CD4-positive, alpha-beta T cell treated with Interleukin-12 subunit alpha and Interleukin-12 subunit beta, for 1 hour (primary cell): ENCODE results near the gene BCAS4.
"Not testable (repeated sequence)": the region's sequence is repeated elsewhere in the genome, so short reads cannot be mapped to it uniquely, and the experiment has no call there.

Experiments used
- DNase-seq: peaks from one replicate; pipeline ENCODE4 v3.0.0-alpha.2; 2020

BCAS4 gene

GRCh38 chr20:50794846-50795634, at the start of gene BCAS4:
BCAS4 (plus strand) TSS chr20:50795061; CDS start chr20:50795084, 23 bp downstream.
- DNase-seq = peak; percentile 91

GRCh38 chr20:50745634-50746137, 49.2 kb upstream of the BCAS4 start:
- no peak for DNase-seq

- no peak for DNase-seq
Measured at GRCh38 chr20:50746138-50746940, 48.5 kb upstream of the BCAS4 start.

GRCh38 chr20:50747275-50747674, 47.6 kb upstream of the BCAS4 start:
- DNase-seq = no peak

DNA sequence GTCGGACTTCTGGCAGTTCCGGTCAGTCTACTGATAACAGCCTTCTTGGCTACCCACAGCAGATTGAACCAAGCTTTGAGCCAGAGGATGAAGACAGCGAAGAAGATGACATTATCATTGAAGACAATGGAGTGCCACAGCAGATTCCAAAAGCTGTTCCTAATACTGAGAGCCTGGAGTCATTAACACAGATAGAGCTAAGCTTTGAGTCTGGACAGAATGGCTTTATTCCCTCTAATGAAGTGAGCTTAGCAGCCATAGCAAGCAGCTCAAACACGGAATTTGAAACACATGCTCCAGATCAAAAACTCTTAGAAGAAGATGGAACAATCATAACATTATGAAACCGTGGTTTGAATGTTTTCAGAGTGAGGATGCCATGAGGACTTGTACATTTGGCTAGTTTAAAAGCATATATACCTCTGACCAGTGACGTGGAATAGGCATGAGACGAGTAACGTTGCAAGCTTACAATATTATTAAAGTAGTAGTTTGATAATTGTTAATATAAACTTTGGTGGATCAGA, 44.7 kb upstream of the BCAS4 start:
- DNase-seq = no peak

DNA sequence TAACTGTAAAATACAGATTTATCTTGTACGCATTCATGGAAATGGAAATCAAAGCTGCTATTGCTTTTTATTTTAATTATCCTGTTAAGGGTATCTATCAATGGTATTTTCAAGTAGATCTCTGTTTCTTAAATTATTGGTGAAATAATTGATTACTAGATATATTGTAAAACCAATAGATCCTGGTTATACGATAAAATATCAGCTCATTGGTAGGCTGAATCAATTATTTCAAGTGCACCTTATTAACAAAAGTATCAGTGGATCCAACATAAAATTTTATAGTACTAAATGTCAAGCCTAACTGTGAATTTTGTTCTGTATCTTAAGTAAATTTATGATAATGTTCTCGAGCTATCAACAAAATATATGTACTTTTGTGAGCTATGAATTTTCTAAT, 41.7 kb upstream of the BCAS4 start:
- no peak for DNase-seq

DNA sequence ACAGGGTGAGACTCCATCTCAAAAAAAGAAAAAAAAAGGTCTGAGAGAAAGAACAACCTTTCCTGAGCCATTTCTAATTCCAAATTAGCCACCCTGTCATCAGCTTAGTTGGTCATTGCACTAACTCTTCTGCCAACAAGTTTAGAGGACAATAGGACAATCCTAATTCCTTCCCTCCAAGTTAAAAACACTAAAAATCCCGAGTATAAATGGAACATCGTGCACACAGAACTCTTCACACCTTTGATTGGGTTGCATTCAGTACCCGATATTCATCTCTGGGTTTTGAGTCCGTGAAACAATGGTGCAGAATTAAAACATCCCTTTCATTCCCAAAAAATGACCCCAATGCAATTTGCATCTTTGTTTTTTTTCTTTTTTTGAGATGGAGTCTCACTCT, 40.4 kb upstream of the BCAS4 start:
- DNase-seq = no peak

DNA sequence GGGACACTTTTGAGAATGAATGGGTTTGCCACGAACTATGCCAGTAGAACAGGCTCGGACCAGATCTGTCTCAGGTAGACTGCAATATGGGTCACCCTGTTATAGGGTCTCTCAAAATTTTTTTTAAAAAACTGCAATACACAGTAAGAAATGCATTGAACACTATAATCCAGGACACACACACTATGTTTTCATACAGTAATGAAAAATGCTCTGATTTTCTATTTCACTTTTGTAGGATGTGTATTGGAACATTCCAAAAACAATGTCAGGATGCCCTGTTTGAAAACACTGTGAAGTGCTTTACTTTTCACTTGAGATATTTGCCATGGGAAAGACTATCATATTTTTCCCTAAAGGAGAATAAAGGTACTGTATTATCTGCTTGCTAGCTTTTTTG, 38.4 kb upstream of the BCAS4 start:
- DNase-seq = no peak

DNA sequence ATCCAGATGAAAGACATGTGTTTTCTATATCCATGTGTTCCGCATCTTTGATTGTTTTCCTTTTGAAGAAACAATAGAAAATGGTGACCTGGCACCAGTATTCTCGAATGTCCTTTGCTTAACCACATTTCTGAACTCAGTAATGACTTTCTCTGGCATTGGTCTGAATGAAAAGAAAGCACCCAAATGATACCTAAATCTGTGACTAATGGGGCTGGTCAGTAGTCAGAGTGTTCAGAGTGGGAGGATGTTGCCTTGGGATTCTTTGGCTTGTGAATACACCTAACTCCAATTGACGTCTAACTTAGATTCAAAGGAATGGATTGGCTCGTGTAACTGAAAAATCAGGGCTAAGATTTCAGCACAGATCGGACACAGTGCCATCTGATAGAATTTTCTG, 36.4 kb upstream of the BCAS4 start:
- DNase-seq = no peak

DNA sequence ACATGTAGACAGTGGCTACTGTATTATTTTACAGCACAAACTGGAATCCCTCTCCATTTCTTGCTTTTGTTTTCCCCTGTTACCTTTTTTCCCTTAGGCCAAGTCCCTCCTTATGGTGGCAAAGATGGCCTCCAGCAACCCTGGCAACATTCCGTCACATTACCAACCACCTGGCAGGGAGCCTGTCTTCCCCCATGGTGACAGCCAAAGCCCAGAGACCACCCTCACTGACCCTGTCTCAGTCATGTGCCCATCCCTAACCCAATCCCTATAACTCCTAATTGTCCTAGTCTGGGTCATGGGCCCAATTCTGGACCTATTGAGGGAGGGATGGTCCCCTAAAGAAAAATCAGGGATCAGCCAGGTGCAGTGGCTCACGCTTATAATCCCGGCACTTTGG, 35.9 kb upstream of the BCAS4 start:
- no peak for DNase-seq

DNA sequence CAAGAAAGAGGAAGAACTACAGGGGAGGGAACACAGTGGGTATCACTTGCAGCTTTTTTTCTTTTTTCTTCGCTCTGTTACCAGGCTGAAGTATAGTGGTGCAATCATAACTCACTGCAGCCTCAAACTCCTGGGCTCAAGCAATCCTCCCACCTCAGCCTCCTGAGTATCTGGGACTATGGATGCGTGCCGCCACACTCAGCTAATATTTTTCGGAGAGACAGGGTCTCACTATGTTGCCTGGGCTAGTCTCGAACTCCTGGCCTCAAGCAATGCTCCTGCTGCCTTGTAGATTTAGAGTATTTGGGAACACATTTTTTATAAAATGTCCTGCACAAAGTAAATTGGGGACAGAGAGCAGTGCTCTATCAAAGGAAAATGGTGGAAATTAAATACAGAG, 35.2 kb upstream of the BCAS4 start:
- DNase-seq = no peak

GRCh38 chr20:50762045-50762422, 32.8 kb upstream of the BCAS4 start:
- no peak for DNase-seq

DNA sequence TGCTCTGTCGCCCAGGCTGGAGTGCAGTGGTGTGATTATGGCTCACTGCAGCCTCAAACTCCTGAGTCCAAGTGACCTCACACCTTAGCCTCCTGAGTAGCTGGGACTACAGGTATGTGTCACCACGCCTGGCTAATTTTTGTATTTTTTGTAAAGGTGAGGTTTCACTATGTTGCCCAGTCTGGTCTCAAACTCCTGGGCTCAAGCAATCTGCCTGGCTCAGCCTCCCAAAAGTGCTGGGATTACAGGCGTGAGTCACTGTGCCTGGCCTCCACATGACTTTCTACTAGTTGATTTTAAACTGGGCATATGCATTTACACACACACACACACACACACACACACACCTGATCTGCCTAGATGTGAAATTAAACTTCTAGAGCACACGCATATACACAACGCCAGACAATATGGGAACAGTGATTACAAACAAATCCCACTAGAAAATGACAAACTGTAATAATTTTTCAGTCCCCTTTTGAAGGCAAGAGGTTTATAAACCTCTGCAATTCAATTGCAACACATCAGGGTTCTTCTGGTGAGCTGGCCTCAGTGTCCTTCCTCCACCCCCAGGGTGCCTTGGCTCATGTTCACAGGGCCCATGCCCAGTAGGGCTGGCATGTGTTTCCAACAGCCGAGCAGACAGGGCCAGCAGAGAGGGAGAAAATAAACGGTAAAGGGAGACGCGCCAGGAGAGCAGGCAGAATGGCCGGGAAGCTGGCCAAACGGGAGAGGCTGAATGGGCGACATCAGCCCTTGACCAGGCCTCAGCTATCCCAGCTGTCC, 32.2 kb upstream of the BCAS4 start:
- DNase-seq = no peak

DNA sequence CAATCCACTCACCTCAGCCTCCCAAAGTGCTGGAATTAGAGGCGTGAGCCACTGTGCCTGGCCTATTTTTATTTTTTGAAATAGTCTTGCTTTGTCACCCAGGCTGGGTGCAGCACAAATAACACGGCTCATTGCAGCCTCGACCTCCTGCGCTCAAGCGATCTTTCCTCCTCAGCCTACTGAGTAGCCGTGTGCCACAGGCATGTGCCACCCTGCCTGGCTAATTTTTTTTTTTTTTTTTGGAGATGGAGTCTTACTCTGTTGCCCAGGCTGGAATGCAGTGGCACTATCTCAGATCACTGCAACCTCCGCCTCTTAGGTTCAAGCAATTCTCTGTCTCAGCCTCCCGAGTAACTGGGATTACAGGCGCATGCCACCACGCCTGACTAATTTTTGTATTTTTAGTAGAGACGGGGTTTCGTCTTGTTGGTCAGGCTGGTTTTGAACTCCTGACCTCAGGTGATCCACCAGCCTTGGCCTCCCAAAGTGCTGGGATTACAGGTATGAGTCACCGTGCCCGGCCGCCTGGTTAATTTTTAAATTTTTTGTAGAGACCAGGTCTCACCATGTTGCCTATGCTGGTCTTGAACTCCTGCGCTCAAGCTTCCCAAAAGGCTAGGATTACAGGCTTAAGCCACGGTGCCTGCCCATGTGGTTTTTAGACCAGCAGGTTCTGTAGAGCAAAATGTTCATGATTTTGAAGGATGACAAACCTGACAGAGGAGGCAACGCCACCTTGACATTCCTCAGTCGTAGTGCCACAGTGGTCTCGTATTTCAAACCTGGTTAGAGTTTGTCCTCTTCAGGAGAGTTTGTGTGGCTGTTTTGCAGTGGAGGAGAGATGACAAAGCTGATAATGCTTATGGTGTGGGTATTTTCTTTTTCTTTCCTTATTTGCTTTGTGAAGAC, 31.1 kb upstream of the BCAS4 start:
- not testable (repeated sequence) for DNase-seq

- DNase-seq = not testable (repeated sequence)
Measured at GRCh38 chr20:50765251-50765650, 29.6 kb upstream of the BCAS4 start.

GRCh38 chr20:50765674-50766073, 29.2 kb upstream of the BCAS4 start:
- DNase-seq = no peak

DNA sequence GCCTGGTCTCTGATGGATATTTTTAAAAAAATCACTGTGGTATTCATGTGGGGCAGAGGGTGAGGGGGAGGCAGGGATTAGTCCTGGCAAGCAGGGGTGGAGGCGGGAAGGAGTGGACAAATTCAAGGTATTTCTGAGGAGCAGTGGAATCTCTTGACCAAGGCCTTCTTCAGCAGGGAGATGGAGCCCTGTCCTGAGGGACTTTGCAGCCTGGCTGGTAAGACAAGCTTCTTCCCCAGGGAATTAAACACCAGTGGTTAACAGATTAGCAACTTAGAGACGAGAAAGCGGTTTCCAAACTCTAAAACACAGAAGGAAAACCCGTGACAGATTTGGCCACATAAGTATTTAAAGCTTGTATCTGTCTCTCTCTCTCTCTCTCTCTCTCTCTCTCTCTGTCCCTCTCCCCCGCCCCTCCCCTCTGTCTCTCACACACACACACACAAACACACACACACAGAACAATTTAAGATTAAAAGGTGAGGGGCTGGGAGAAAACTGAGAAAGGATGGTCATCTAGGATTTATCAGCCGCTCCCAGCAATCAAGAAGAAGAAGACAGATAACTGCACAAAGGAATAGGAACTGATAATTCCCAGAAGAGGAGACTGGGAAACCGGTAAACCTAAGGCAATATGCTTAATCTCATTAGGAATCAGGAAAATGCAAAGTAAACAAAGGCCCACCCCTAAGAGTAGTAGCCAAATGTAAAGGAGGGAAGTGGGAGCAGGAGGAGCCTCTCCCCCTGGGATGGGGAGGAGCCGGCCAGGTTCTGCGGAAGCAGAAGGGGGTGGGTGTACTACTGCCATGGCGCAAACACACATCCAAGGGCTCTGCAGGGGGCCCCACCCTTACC, 27.7 kb upstream of the BCAS4 start:
- DNase-seq = not testable (repeated sequence)

- DNase-seq = not testable (repeated sequence)
Measured at GRCh38 chr20:50768991-50769390, 25.9 kb upstream of the BCAS4 start.

DNA sequence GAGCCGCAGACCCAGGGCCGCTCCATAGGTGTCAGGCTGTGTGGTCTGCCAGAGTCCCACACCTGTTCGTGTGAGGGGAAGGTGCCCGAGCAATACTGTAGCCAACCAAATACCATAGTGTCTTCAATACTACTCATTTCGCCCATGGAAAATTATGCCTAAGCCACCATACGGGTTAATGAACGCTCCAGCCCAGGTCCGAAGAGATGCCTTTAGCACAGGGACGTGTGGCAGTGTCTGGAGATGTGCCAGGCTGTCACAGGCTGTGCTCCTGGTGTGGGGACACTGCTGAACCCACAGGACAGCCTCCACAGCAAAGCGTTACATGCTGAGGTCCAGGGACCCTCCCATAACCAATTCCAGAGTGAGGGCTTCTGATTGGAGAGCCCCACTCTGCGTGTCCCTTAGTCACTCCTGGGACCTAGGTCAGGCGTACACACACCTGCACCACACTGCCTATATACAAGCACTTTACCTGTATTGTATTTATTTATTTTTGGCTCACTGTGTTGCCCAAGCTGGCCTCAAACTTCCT, 25.2 kb upstream of the BCAS4 start:
- not testable (repeated sequence) for DNase-seq

DNA sequence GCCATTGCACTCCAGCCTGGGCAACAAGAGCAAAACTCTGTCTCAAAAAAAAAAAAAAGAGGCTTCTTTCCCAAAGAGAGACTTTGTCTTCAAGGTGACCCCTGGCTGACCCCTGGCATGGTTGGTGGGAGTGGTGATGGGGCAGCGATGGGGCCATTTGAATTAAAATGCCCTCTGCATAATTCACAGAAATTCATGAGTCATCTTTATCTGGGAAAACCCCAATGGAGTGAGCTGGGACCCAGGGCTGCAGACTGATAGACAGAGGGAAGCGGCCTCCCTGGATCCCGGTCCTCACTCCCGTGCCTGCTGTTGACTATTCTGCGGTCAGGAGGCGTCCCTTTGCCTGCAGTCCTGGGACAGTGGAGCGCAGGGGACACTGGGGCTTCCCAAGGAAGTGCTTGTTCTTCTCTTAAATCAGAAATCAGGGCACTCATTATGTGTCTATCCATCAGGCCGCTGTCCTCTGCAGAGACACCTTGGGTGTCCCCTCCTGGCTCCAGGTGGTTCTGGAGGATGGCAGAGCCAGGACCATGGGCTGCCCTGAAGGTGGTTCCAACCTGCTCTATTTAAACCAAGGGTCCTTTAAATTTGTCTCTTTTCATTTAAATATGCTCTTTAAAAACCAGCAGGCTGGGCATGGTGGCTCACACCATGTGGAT, 23.3 kb upstream of the BCAS4 start:
- DNase-seq = not testable (repeated sequence)
